Naive thymus-derived CD4-positive, alpha-beta T cell (primary cell): ENCODE data around the gene RSU1. TPM values are rescaled to one million over a fixed set of nuclear protein-coding genes. Genes with fewer than 3 reads are reported as not detected.

Experiments
- ATAC-seq: fragments of 150-1000 bp; cut with Tn5 transposase; 2 replicates; pipeline ENCODE4 v1.10.0; 2021; ENCODE audit warnings: mild to moderate bottlenecking, moderate library complexity
- CTCF ChIA-PET: fragments of 350-600 bp; sonication (Branson Sonifier 250); formaldehyde crosslinking; loops from one replicate; lab custom pipeline; 2021; ENCODE audit warnings: antibody characterized with exemption; lab: Charles Lee
- POLR2A ChIA-PET: fragments of 350-600 bp; sonication (Branson Sonifier 250); formaldehyde crosslinking; loops from one replicate; lab custom pipeline; 2021; ENCODE audit warnings: antibody characterized with exemption, inconsistent platforms; lab: Charles Lee
- DNase-seq, 9 donors: peaks; one replicate each; pipeline versions ENCODE4 v3.0.0 to v3.0.0-alpha.2; 2020 to 2022; ENCODE audit warnings: mixed read lengths in 1 of 9
- H3K27ac ChIP-seq: one replicate; pipeline ENCODE4 v1.7.0; 2013; ENCODE audit warnings: mild to moderate bottlenecking, low read depth, low read length, moderate library complexity
- H3K27me3 ChIP-seq, 2 donors: one replicate each; pipeline ENCODE4 v1.7.0; 2013; ENCODE audit warnings: low read length in 2 of 2, mild to moderate bottlenecking in 2 of 2, moderate library complexity in 2 of 2; ENCODE audit not compliant: control insufficient read depth in 2 of 2, insufficient read depth in 2 of 2
- H3K36me3 ChIP-seq, 3 experiments: 1 replicate in 2 of 3; 2 replicates in 1 of 3; pipeline ENCODE4 v1.7.0; 2013; ENCODE audit warnings: low read length in 3 of 3, mild to moderate bottlenecking in 3 of 3, moderate library complexity in 1 of 3; ENCODE audit not compliant: insufficient read depth in 3 of 3, control insufficient read depth in 2 of 3
- H3K4me1 ChIP-seq, 2 donors: one replicate each; pipeline ENCODE4 v1.7.0; 2013; ENCODE audit warnings: low read length in 2 of 2, mild to moderate bottlenecking in 2 of 2, moderate library complexity in 1 of 2; ENCODE audit not compliant: control insufficient read depth in 2 of 2, insufficient read depth in 2 of 2
- H3K4me3 ChIP-seq: 2 replicates; pipeline ENCODE4 v1.7.0; 2013; ENCODE audit warnings: mild to moderate bottlenecking, low read length
- H3K9me3 ChIP-seq, 3 experiments: 1 replicate in 2 of 3; 2 replicates in 1 of 3; pipeline ENCODE4 v1.7.0; 2013; ENCODE audit warnings: low read length in 3 of 3; ENCODE audit not compliant: control insufficient read depth in 2 of 3
- H3K27ac Mint-ChIP-seq, 9 donors: one replicate each; pipeline ENCODE4 v1.8.0; 2020 to 2022; ENCODE audit warnings: mixed read lengths in 9 of 9, mild to moderate bottlenecking in 8 of 9, moderate library complexity in 5 of 9, inconsistent platforms in 2 of 9
- H3K27me3 Mint-ChIP-seq, 5 donors: one replicate each; pipeline ENCODE4 v1.8.0; 2021 to 2022; ENCODE audit warnings: mixed read lengths in 5 of 5, mild to moderate bottlenecking in 1 of 5
- H3K36me3 Mint-ChIP-seq, 5 donors: one replicate each; pipeline ENCODE4 v1.8.0; 2020 to 2022; ENCODE audit warnings: mixed read lengths in 5 of 5, mild to moderate bottlenecking in 3 of 5, inconsistent platforms in 1 of 5
- H3K4me1 Mint-ChIP-seq, 7 donors: one replicate each; pipeline ENCODE4 v1.8.0; 2020 to 2022; ENCODE audit warnings: mixed read lengths in 7 of 7, mild to moderate bottlenecking in 3 of 7, inconsistent platforms in 1 of 7
- H3K4me3 Mint-ChIP-seq, 10 donors: one replicate each; pipeline ENCODE4 v1.8.0; 2020 to 2022; ENCODE audit warnings: mild to moderate bottlenecking in 10 of 10, mixed read lengths in 10 of 10, moderate library complexity in 6 of 10, inconsistent platforms in 2 of 10
- H3K9me3 Mint-ChIP-seq, 11 donors: one replicate each; pipeline ENCODE4 v1.8.0; 2020 to 2022; ENCODE audit warnings: mixed read lengths in 11 of 11, mild to moderate bottlenecking in 4 of 11, inconsistent platforms in 1 of 11, moderate library complexity in 1 of 11
- intact Hi-C, 2 donors: fragments of 100-400 bp; cut with micrococcal nuclease; formaldehyde crosslinking; loops; one replicate each; pipeline ENCODE4 v1.15.1; 2023
- polyA plus RNA-seq, 2 donors: library from polyadenylated mRNA; unstranded; fragments of 300-500 nt; fragmentation: Illumina TruSeq; gene quantifications; one replicate each; pipeline ENCODE4 v1.2.3, GENCODE V29; 2021
- total RNA-seq, 6 experiments: library from RNA in 5 of 6; stranded (reverse) in 5 of 6; gene quantifications; 1 replicate in 5 of 6; 2 replicates in 1 of 6; pipeline ENCODE4 v1.2.3 and lab custom pipeline; 2021 to 2026

Gene RSU1
- total and polyA plus RNA-seq, 7 experiments from 2014 or later = 36.1 to 108 (median 50.4) TPM

GRCh38 chr10:16686054-16686902 lies 130.9 kb downstream of the RSU1 start:
- ATAC-seq (no peak), DNase-seq (no peak)
- H3K36me3 Mint-ChIP-seq = peaks cover 6 to 75% (median 57%) of the 10 kb centered on the region in 5 donors
- H3K4me1 Mint-ChIP-seq = peaks cover 0 to 4% (median 0%) of the 10 kb centered on the region in 7 donors
- no peak overlapping the region for H3K4me3 Mint-ChIP-seq
- Histone ChIP-seq H3K4me1 (no peaks in the 10 kb centered on the region), H3K27me3 (no peaks in the 10 kb centered on the region), H3K4me3 (no peak overlapping the region), H3K36me3 (no peaks in the 10 kb centered on the region), H3K9me3 (no peaks in the 10 kb centered on the region), H3K27ac (no peak overlapping the region)
- intact Hi-C loops = no loop called here
- POLR2A ChIA-PET = no interaction called here
- H3K9me3 Mint-ChIP-seq = peaks cover 0 to 5% (median 0%) of the 10 kb centered on the region in 11 donors
- no peak overlapping the region for H3K27ac Mint-ChIP-seq
- CTCF ChIA-PET = no interaction called here
- no peaks in the 10 kb centered on the region for H3K27me3 Mint-ChIP-seq

- peaks cover 7 to 77% (median 59%) of the 10 kb centered on the region in 5 donors for H3K36me3 Mint-ChIP-seq
- Histone ChIP-seq H3K4me3 (no peak overlapping the region), H3K36me3 (no peaks in the 10 kb centered on the region), H3K27ac (no peak overlapping the region), H3K27me3 (no peaks in the 10 kb centered on the region), H3K4me1 (no peaks in the 10 kb centered on the region), H3K9me3 (no peaks in the 10 kb centered on the region)
- no peak overlapping the region for H3K4me3 Mint-ChIP-seq
- intact Hi-C loops = no loop called here
- ChIA-PET POLR2A (no interaction called here), CTCF (no interaction called here)
- no peaks in the 10 kb centered on the region for H3K27me3 Mint-ChIP-seq
- peaks cover 0 to 4% (median 0%) of the 10 kb centered on the region in 7 donors for H3K4me1 Mint-ChIP-seq
- DNase-seq (no peak), ATAC-seq (no peak)
- H3K9me3 Mint-ChIP-seq = peaks cover 0 to 5% (median 0%) of the 10 kb centered on the region in 11 donors
- no peak overlapping the region for H3K27ac Mint-ChIP-seq
These were observed 131.7 kb downstream of the RSU1 start for GRCh38 chr10:16685551-16685950.

- intact Hi-C loops = no loop called here
- Mint-ChIP-seq H3K36me3 (peaks cover 8 to 86% (median 67%) of the 10 kb centered on the region in 5 donors), H3K4me1 (peaks cover 0 to 10% (median 0%) of the 10 kb centered on the region in 7 donors), H3K27ac (no peak overlapping the region), H3K27me3 (no peaks in the 10 kb centered on the region), H3K9me3 (peaks cover 0 to 20% (median 6%) of the 10 kb centered on the region in 11 donors), H3K4me3 (no peak overlapping the region)
- Histone ChIP-seq H3K27me3 (no peaks in the 10 kb centered on the region), H3K36me3 (no peaks in the 10 kb centered on the region), H3K27ac (no peak overlapping the region), H3K9me3 (no peaks in the 10 kb centered on the region), H3K4me1 (no peaks in the 10 kb centered on the region), H3K4me3 (no peak overlapping the region)
- CTCF ChIA-PET = no interaction called here
- POLR2A ChIA-PET = no interaction called here
- no peak for ATAC-seq
- no peak for DNase-seq
These were observed 135.7 kb downstream of the RSU1 start for GRCh38 chr10:16681521-16681920.

GRCh38 chr10:16679511-16679910 lies 137.7 kb downstream of the RSU1 start:
- Histone ChIP-seq H3K9me3 (no peaks in the 10 kb centered on the region), H3K4me1 (no peaks in the 10 kb centered on the region), H3K27ac (no peak overlapping the region), H3K4me3 (no peak overlapping the region), H3K36me3 (no peaks in the 10 kb centered on the region), H3K27me3 (no peaks in the 10 kb centered on the region)
- H3K27ac Mint-ChIP-seq = no peak overlapping the region
- no peak for ATAC-seq
- H3K27me3 Mint-ChIP-seq = no peaks in the 10 kb centered on the region
- no peak for DNase-seq
- H3K4me3 Mint-ChIP-seq = no peak overlapping the region
- peaks cover 14 to 87% (median 80%) of the 10 kb centered on the region in 5 donors for H3K36me3 Mint-ChIP-seq
- ChIA-PET POLR2A (interaction anchor here (0.6 kb wide), 1 partner anchor 12 kb away, joined by 3 read pairs; no protein-coding TSS in a partner anchor), CTCF (interaction anchor here (0.6 kb wide), 1 partner anchor 47 kb away, joined by 4 read pairs; no protein-coding TSS in a partner anchor)
- intact Hi-C loops = no loop called here
- H3K9me3 Mint-ChIP-seq = peaks cover 0 to 20% (median 11%) of the 10 kb centered on the region in 11 donors
- H3K4me1 Mint-ChIP-seq = peaks cover 0 to 10% (median 0%) of the 10 kb centered on the region in 7 donors

GRCh38 chr10:16675334-16675733 lies 141.9 kb downstream of the RSU1 start:
- Mint-ChIP-seq H3K4me1 (peaks cover 0 to 10% (median 0%) of the 10 kb centered on the region in 7 donors), H3K27me3 (no peaks in the 10 kb centered on the region), H3K27ac (no peak overlapping the region), H3K4me3 (no peak overlapping the region), H3K36me3 (peaks cover 9 to 81% (median 70%) of the 10 kb centered on the region in 5 donors), H3K9me3 (peaks cover 0 to 18% (median 11%) of the 10 kb centered on the region in 11 donors)
- ATAC-seq (no peak), DNase-seq (no peak)
- intact Hi-C loops = no loop called here
- H3K9me3 ChIP-seq = no peaks in the 10 kb centered on the region
- H3K36me3 ChIP-seq = peaks cover 0 to 2% (median 0%) of the 10 kb centered on the region in 3 experiments
- no peaks in the 10 kb centered on the region for H3K27me3 ChIP-seq
- no peak overlapping the region for H3K4me3 ChIP-seq
- H3K4me1 ChIP-seq = no peaks in the 10 kb centered on the region
- H3K27ac ChIP-seq = no peak overlapping the region
- POLR2A ChIA-PET = no interaction called here
- CTCF ChIA-PET = no interaction called here

- DNase-seq (no peak), ATAC-seq (no peak)
- Histone ChIP-seq H3K27me3 (no peaks in the 10 kb centered on the region), H3K36me3 (peaks cover 0 to 10% (median 0%) of the 10 kb centered on the region in 3 experiments), H3K4me1 (no peaks in the 10 kb centered on the region), H3K9me3 (no peaks in the 10 kb centered on the region), H3K4me3 (no peak overlapping the region), H3K27ac (no peak overlapping the region)
- Mint-ChIP-seq H3K4me3 (no peak overlapping the region), H3K36me3 (peaks cover 14 to 83% (median 75%) of the 10 kb centered on the region in 5 donors), H3K9me3 (peaks cover 0 to 18% (median 11%) of the 10 kb centered on the region in 11 donors), H3K27me3 (no peaks in the 10 kb centered on the region), H3K27ac (no peak overlapping the region), H3K4me1 (peaks cover 0 to 6% (median 0%) of the 10 kb centered on the region in 7 donors)
- CTCF ChIA-PET = no interaction called here
- intact Hi-C loops = no loop called here
- POLR2A ChIA-PET = no interaction called here
These were observed 143.0 kb downstream of the RSU1 start for GRCh38 chr10:16674147-16674703.
